ENCODE results near the gene C16orf46. TPM values are rescaled to one million over a fixed set of nuclear protein-coding genes. Genes with fewer than 3 reads are reported as not detected.

The C16orf46 gene
- polyA plus RNA-seq, 1 of the 3 experiments (the other 2 are of a cell fraction), result 1.5 TPM

GRCh38 chr16:81073560-81074330, 3.3 kb downstream of the C16orf46 start:
- Histone ChIP-seq H3K36me3 (replicated peaks in 1 of 2; ENCODE audit: control insufficient read depth in 1 of 2, insufficient read depth in 2 of 2, low read length in 1 of 2) (no peaks in the 10 kb centered on the region), H3K9ac (no peak overlapping the region), H2AFZ (ENCODE audit: low read depth) (no peak overlapping the region), H3K27ac (ENCODE audit: low read depth in 2 of 2, low read length in 1 of 2) (no peak overlapping the region), H3F3A (replicated peaks; ENCODE audit: insufficient read depth) (peaks cover 4% of the 10 kb centered on the region), H3K4me2 (no peak overlapping the region), H3K79me2 (ENCODE audit: insufficient read depth) (no peaks in the 10 kb centered on the region), H3K4me3 (ENCODE audit: low read depth in 2 of 2, low read length in 1 of 2) (no peak overlapping the region), H4K20me1 (ENCODE audit: insufficient read depth) (no peaks in the 10 kb centered on the region), H3K27me3 (ENCODE audit: insufficient read depth) (no peaks in the 10 kb centered on the region), H3K4me1 (ENCODE audit: control insufficient read depth in 1 of 2, insufficient read depth in 2 of 2, low read depth in 1 of 2, low read length in 1 of 2) (peaks cover 0 to 8% of the 10 kb centered on the region in 2 experiments; a peak in 1 of 4 replicates), H3K9me2 (no peaks in the 10 kb centered on the region), H3K9me3 (no peaks in the 10 kb centered on the region)
- TF ChIP-seq SMC3 (IDR thresholded peaks at IDR 0.05; ENCODE audit: low read depth, low read length), result no peak
- no peak for TF ChIP-seq NRF1 (IDR thresholded peaks at IDR 0.05; ENCODE audit: low read depth, low read length)
- TF ChIP-seq YY1 (IDR thresholded peaks at IDR 0.05; ENCODE audit: low read depth), result no peak
- no peak for TF ChIP-seq CTCF (IDR thresholded peaks at IDR 0.05)
- TF ChIP-seq TEAD4 (IDR thresholded peaks at IDR 0.05; ENCODE audit: borderline replicate concordance, insufficient read depth), result no peak
- TF ChIP-seq EZH2phosphoT487 (IDR thresholded peaks at IDR 0.05; ENCODE audit: borderline replicate concordance, low read depth), result no peak
- WGBS (ENCODE audit: low lambda C conversion rate), result 75% methylated on average over 5 of the region's 5 CpGs
- ChIA-PET CTCF (interaction anchor here (0.7 to 1.8 kb wide), 2 partner anchors 18 to 38 kb away, joined by 3 to 4 read pairs; partner anchors contain the start of gene ATMIN), POLR2A (interaction anchor here (0.6 kb wide), 1 partner anchor 24 kb away, joined by 4 read pairs; no protein-coding TSS in a partner anchor)
- no peak for DNase-seq

- Histone ChIP-seq H4K20me1 (ENCODE audit: insufficient read depth) (no peaks in the 10 kb centered on the region), H3K9ac (no peak overlapping the region), H3K4me2 (no peak overlapping the region), H3K4me1 (ENCODE audit: control insufficient read depth in 1 of 2, insufficient read depth in 2 of 2, low read depth in 1 of 2, low read length in 1 of 2) (peaks cover 0 to 4% of the 10 kb centered on the region in 2 experiments; a peak in 1 of 4 replicates), H3K4me3 (ENCODE audit: low read depth in 2 of 2, low read length in 1 of 2) (no peak overlapping the region), H2AFZ (ENCODE audit: low read depth) (no peak overlapping the region), H3K9me2 (no peaks in the 10 kb centered on the region), H3F3A (replicated peaks; ENCODE audit: insufficient read depth) (peaks cover 4% of the 10 kb centered on the region), H3K9me3 (no peaks in the 10 kb centered on the region), H3K27ac (ENCODE audit: low read depth in 2 of 2, low read length in 1 of 2) (no peak overlapping the region), H3K79me2 (ENCODE audit: insufficient read depth) (no peaks in the 10 kb centered on the region), H3K27me3 (ENCODE audit: insufficient read depth) (no peaks in the 10 kb centered on the region), H3K36me3 (replicated peaks in 1 of 2; ENCODE audit: control insufficient read depth in 1 of 2, insufficient read depth in 2 of 2, low read length in 1 of 2) (no peaks in the 10 kb centered on the region)
- DNase-seq, result no peak
- TF ChIP-seq RAD21 (IDR thresholded peaks at IDR 0.05; ENCODE audit: low read length) (no peak), NFIC (IDR thresholded peaks at IDR 0.05; ENCODE audit: borderline replicate concordance) (no peak)
- POLR2A ChIA-PET, result no interaction called here
- 88% methylated on average over 4 of the region's 4 CpGs for WGBS (ENCODE audit: low lambda C conversion rate)
- CTCF ChIA-PET, result no interaction called here
Measured at GRCh38 chr16:81071805-81072204, 5.2 kb downstream of the C16orf46 start.

- WGBS (ENCODE audit: low lambda C conversion rate), result 83% methylated on average over 7 of the region's 8 CpGs
- Histone ChIP-seq H3K27me3 (ENCODE audit: insufficient read depth) (no peaks in the 10 kb centered on the region), H3K4me3 (ENCODE audit: low read depth in 2 of 2, low read length in 1 of 2) (no peak overlapping the region), H3K4me2 (no peak overlapping the region), H3K36me3 (replicated peaks in 1 of 2; ENCODE audit: control insufficient read depth in 1 of 2, insufficient read depth in 2 of 2, low read length in 1 of 2) (no peaks in the 10 kb centered on the region), H3K27ac (ENCODE audit: low read depth in 2 of 2, low read length in 1 of 2) (no peak overlapping the region), H3K4me1 (ENCODE audit: control insufficient read depth in 1 of 2, insufficient read depth in 2 of 2, low read depth in 1 of 2, low read length in 1 of 2) (no peaks in the 10 kb centered on the region; a peak in 1 of 4 replicates), H3K9ac (no peak overlapping the region), H4K20me1 (ENCODE audit: insufficient read depth) (no peaks in the 10 kb centered on the region), H2AFZ (ENCODE audit: low read depth) (no peak overlapping the region), H3K9me3 (no peaks in the 10 kb centered on the region), H3K9me2 (no peaks in the 10 kb centered on the region), H3F3A (replicated peaks; ENCODE audit: insufficient read depth) (peaks cover 1% of the 10 kb centered on the region), H3K79me2 (ENCODE audit: insufficient read depth) (no peaks in the 10 kb centered on the region)
- CTCF ChIA-PET, result no interaction called here
- POLR2A ChIA-PET, result no interaction called here
- no peak for DNase-seq
- no peak for TF ChIP-seq FOXM1 (IDR thresholded peaks at IDR 0.05; ENCODE audit: low read depth)
- no peak for TF ChIP-seq SMC3 (IDR thresholded peaks at IDR 0.05; ENCODE audit: low read depth, low read length)
- no peak for TF ChIP-seq TAF1 (IDR thresholded peaks at IDR 0.05; ENCODE audit: borderline replicate concordance, low read depth, low read length)
- no peak for TF ChIP-seq USF1 (IDR thresholded peaks at IDR 0.05; ENCODE audit: borderline replicate concordance, low read depth)
- no peak for TF ChIP-seq GABPA (IDR thresholded peaks at IDR 0.05; ENCODE audit: low read depth)
- no peak for TF ChIP-seq CTCF (IDR thresholded peaks at IDR 0.05)
- TF ChIP-seq EP300 (IDR thresholded peaks at IDR 0.05; ENCODE audit: borderline replicate concordance in 1 of 2, low read depth in 1 of 2, low read length in 1 of 2), result no peak
- TF ChIP-seq FOXJ3 (CRISPR knock-in tag; IDR thresholded peaks at IDR 0.05), result no peak
- TF ChIP-seq IRF3 (IDR thresholded peaks at IDR 0.05; ENCODE audit: low read depth, low read length), result no peak
Measured at GRCh38 chr16:81070979-81071378, 6.1 kb downstream of the C16orf46 start.

All from SK-N-SH (cell line).